Measurements from ENCODE around the gene LYZL2.
"Not testable (repeated sequence)": the region's sequence is repeated elsewhere in the genome, so short reads cannot be mapped to it uniquely, and the experiment has no call there.

The LYZL2 gene

GRCh38 chr10:30629653-30630052 is at the start of gene LYZL2:
TSS of gene LYZL2 (minus strand) at chr10:30629753. CDS start at chr10:30626915, 2,838 bp downstream.
- DNase-seq (ENCODE audit: low spot score), result no peak

- DNase-seq (ENCODE audit: low spot score), result not testable (repeated sequence)
These were observed 48.1 kb upstream of the LYZL2 start for GRCh38 chr10:30677616-30678015.

- not testable (repeated sequence) for DNase-seq (ENCODE audit: low spot score)
These were observed 47.6 kb upstream of the LYZL2 start for GRCh38 chr10:30677146-30677545.

DNA sequence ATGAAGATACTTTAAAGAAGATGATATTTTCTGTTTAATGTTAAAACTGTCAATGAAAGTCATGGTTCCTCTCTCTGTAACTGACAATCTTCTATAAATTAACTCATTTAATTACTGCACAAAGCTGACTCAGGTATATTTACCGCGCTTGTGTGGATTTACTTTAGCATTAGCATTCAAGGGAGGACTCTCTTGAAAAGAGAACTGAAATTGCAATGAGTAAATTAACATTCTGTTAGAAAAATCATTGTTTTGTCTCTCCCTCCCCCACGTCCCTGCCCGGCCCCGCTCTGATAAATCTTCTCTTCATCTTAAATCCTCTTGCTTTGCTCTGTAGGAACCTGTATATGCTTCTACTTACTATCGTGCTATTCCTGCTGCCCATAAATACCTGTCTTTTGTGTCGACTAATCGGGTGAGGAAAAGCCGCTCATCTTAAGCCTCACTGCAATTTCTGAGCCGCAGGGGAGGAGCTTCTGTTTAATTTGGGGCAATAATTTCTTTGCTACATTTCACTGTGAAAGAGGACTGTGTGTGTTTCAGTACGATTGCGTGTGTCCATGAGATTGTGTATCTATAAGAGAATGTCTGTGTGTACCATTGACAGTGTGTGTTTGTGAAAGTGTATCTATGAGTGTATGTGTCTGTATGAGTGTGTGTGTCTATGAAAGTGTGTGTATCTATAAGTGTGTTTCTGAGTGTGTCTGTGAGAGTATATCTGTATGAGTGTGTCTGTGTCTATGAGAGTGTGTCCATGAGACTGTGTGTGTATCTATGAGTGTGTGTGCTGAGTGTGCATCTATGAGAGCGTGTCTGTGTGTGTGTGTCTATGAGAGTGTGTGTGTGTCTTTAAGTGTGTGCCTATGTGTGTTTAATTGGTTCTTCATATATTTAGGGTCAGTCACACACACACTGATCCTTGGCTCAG is 46.5 kb upstream of the LYZL2 start:
- DNase-seq (ENCODE audit: low spot score), result no peak

GRCh38 chr10:30674796-30675195 is 45.2 kb upstream of the LYZL2 start:
- no peak for DNase-seq (ENCODE audit: low spot score)

- not testable (repeated sequence) for DNase-seq (ENCODE audit: low spot score)
These were observed 43.7 kb upstream of the LYZL2 start for GRCh38 chr10:30673262-30673661.

DNA sequence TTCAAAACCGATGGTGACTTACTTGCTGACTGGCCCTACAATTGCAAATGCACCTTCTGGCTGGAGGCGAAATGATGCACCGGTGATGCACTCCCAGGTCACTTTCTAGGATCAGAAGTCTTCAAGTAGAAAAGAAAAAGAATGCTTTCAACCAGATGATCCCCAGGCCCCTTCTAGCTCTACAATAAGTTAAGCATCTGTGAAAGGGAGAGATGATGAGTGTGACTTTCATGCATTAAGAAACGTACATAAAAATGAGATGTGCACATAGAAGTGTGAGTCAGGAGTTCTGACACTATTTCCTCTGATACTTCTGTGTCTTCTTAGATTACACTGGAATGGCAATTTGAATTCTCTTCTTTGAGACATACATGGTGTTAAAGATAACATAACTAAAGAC is 42.8 kb upstream of the LYZL2 start:
- not testable (repeated sequence) for DNase-seq (ENCODE audit: low spot score)

DNA sequence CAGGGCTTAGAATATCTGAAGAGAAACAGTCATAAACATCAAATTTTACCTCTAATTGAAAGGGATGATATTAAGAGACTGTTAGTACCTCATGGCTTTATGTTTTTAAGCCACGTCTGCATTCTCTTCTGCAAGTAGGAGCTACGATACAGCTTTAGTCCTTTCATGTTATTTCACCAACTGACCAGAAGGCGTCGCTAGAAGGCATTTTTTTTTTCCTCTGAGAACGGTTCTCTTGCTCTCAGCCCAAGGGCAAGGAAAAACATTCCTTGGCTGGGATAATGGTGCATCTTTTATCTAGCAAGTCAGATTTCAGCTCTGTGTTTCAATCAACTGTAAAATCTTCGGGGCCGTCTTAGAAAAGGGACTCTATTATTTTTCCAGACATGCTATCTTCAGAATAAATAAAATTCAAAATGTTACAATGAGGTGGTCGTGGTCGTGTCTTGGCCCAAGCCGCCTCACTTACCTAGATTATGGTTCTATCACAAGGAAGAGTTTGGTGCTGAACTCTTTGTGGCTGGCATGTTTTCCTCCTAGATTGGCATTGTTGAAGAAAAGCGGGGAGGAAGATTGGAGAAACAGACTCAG is 41.6 kb upstream of the LYZL2 start:
- DNase-seq (ENCODE audit: low spot score), result no peak

- not testable (repeated sequence) for DNase-seq (ENCODE audit: low spot score)
These were observed 38.4 kb upstream of the LYZL2 start for GRCh38 chr10:30667982-30668381.

DNA sequence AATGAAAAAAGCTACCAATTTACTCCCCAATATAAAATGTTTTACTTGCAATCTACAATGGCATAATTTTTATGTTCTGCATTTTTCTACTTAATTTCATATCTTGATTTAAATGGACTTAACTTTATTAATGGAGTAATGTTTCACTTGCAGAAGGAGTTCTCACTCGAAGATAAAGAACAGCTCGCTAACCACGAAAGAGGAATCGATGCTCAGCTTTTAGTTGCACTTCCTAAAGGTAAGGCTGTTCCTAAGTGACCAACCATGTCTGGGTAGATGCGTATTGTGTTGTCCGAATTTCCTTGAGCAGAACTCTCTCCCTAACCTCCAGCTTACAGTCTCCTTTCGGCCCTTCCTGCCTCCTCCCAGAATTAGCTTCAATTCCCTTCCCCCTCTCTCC is 33.9 kb upstream of the LYZL2 start:
- not testable (repeated sequence) for DNase-seq (ENCODE audit: low spot score)

DNA sequence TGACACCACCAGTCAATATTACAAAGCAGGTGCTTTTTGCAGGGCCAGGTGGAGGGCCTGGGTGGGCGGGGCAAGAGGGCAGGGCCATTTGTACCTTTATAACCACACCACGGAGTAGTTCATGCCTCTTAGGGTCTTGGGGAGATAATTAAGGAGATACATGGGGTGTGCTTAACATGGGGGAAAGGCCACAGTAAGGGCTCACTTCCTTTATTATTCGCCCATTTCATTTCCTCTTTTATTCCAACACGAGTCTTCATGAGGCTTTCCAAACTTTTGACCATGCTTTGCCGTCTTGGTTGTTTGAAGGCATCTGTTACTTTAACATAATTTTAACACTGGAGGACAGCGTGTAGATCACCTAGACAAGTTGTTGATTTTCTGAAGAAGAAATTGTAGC is 33.3 kb upstream of the LYZL2 start:
- DNase-seq (ENCODE audit: low spot score), result no peak

GRCh38 chr10:30660314-30660713 is 30.8 kb upstream of the LYZL2 start:
- DNase-seq (ENCODE audit: low spot score), result not testable (repeated sequence)

GRCh38 chr10:30656233-30656632 is 26.7 kb upstream of the LYZL2 start:
- DNase-seq (ENCODE audit: low spot score), result no peak

- DNase-seq (ENCODE audit: low spot score), result not testable (repeated sequence)
These were observed 25.4 kb upstream of the LYZL2 start for GRCh38 chr10:30655001-30655400.

GRCh38 chr10:30651470-30652397 is 22.2 kb upstream of the LYZL2 start:
- DNase-seq (ENCODE audit: low spot score), result not testable (repeated sequence)

DNA sequence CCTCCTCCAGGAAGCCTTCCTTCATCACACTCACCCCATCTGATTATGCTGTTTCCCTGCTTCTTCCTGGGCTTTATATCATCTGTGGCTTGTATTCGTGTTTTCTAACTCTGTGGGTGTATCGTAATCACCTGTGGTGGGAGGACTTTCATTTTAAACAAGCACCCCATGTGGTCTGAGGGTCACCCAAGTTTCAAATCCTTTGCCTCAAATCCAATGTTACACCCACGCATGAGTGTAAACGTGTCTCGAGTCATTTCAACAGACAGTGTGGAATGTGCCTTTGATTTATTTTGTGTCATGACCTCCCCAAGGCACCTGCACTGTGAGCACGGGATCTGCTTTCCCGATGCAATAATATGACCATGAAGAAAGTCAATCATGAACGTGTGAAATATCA is 17.5 kb upstream of the LYZL2 start:
- DNase-seq (ENCODE audit: low spot score), result no peak

- peak; percentile 71 for DNase-seq (ENCODE audit: low spot score)
These were observed 15.8 kb upstream of the LYZL2 start for GRCh38 chr10:30645340-30645827.

GRCh38 chr10:30644408-30644861 is 14.9 kb upstream of the LYZL2 start:
- DNase-seq (ENCODE audit: low spot score), result not testable (repeated sequence)

- not testable (repeated sequence) for DNase-seq (ENCODE audit: low spot score)
These were observed 14.1 kb upstream of the LYZL2 start for GRCh38 chr10:30643557-30644199.

- DNase-seq (ENCODE audit: low spot score), result not testable (repeated sequence)
These were observed 13.3 kb upstream of the LYZL2 start for GRCh38 chr10:30642856-30643255.

Measured in left forelimb (tissue), 1 donor.